Endothelial cell of umbilical vein (primary cell): ENCODE data around the gene MYO1E. TPM values are rescaled to one million over a fixed set of nuclear protein-coding genes. Genes with fewer than 3 reads are reported as not detected.

ENCODE experiments used
- BruUV-seq: library from RNA; stranded (reverse); fragments of 400-500 nt; replicated peaks from 2 replicates; lab custom pipeline; 2021; lab: Mats Ljungman, UMichigan
- CTCF ChIA-PET: fragments of 300-600, 350-600 bp; sonication (Branson Sonifier 250); formaldehyde crosslinking; loops from one replicate; lab custom pipeline; 2021; ENCODE audit warnings: antibody characterized with exemption, inconsistent platforms; lab: Charles Lee
- POLR2A ChIA-PET: fragments of 300-600, 350-600 bp; sonication (Branson Sonifier 250); formaldehyde crosslinking; loops from one replicate; lab custom pipeline; 2021; ENCODE audit warnings: antibody characterized with exemption, inconsistent platforms; lab: Charles Lee
- DNase-seq: peaks from one replicate; pipeline ENCODE4 v3.0.0-alpha.2; 2011; ENCODE audit warnings: low read depth, low spot score
- FAIRE-seq: peaks from 2 replicates; lab custom pipeline; 2011; peaks lifted over from hg19 to GRCh38; lab: Jason Lieb, UNC
- H2AFZ ChIP-seq: 2 replicates; pipeline ENCODE4 v1.6.0; 2012; ENCODE audit warnings: low read depth, low read length, control low read depth, inconsistent platforms
- H3K27ac ChIP-seq: 2 replicates; pipeline ENCODE4 v1.5.1; 2011; ENCODE audit warnings: low read depth, mild to moderate bottlenecking, control low read depth, low read length, moderate library complexity; ENCODE audit not compliant: insufficient read depth
- H3K27me3 ChIP-seq, 2 experiments: 2 replicates each; pipeline versions ENCODE4 v1.6.0 to v1.6.1; 2011; ENCODE audit warnings: low read length in 2 of 2, mixed read lengths in 1 of 2; ENCODE audit not compliant: control insufficient read depth in 2 of 2, insufficient read depth in 2 of 2
- H3K36me3 ChIP-seq, 2 experiments: 2 replicates in 1 of 2; 3 replicates in 1 of 2; pipeline ENCODE4 v1.5.1; 2011; ENCODE audit warnings: low read length in 2 of 2, mild to moderate bottlenecking in 1 of 2, moderate library complexity in 1 of 2; ENCODE audit not compliant: control insufficient read depth in 2 of 2, insufficient read depth in 2 of 2; ENCODE audit errors: extremely low read depth in 1 of 2
- H3K4me1 ChIP-seq: 3 replicates; pipeline ENCODE4 v1.5.1; 2011; ENCODE audit warnings: mild to moderate bottlenecking, low read length; ENCODE audit not compliant: control insufficient read depth, insufficient read depth; ENCODE audit errors: extremely low read depth
- H3K4me2 ChIP-seq: 2 replicates; pipeline ENCODE4 v1.6.1; 2011; ENCODE audit warnings: low read length, control low read depth, mixed read lengths; ENCODE audit not compliant: insufficient read depth
- H3K4me3 ChIP-seq, 3 experiments: fragments of 200-600 bp in 1 of 3; sonication (generic), shearing (Covaris generic) in 1 of 3; replicated peaks in 1 of 3; 2 replicates each; pipeline ENCODE4 v1.5.1; 2011 to 2016; ENCODE audit warnings: control low read depth in 3 of 3, low read length in 3 of 3, mild to moderate bottlenecking in 2 of 3, inconsistent platforms in 1 of 3, low read depth in 1 of 3, moderate library complexity in 1 of 3; ENCODE audit not compliant: insufficient read depth in 1 of 3
- H3K79me2 ChIP-seq: 2 replicates; pipeline ENCODE4 v1.6.0; 2012; ENCODE audit warnings: low read length, inconsistent platforms; ENCODE audit not compliant: control insufficient read depth, insufficient read depth
- H3K9ac ChIP-seq: replicated peaks from 2 replicates; pipeline ENCODE3; 2011; ENCODE audit warnings: low read length, control low read depth; ENCODE audit not compliant: insufficient read depth; ENCODE audit errors: extremely low read depth
- H3K9me1 ChIP-seq: replicated peaks from 3 replicates; pipeline ENCODE4 v1.6.0; 2011; ENCODE audit warnings: mild to moderate bottlenecking, low read length; ENCODE audit not compliant: control insufficient read depth, insufficient read depth; ENCODE audit errors: extremely low read depth
- H3K9me3 ChIP-seq: replicated peaks from 2 replicates; pipeline ENCODE4 v1.5.1; 2012; ENCODE audit warnings: low read length, inconsistent platforms; ENCODE audit not compliant: control insufficient read depth, insufficient read depth
- H4K20me1 ChIP-seq: replicated peaks from 2 replicates; pipeline ENCODE3; 2011; ENCODE audit warnings: mild to moderate bottlenecking, low read length; ENCODE audit not compliant: control insufficient read depth, insufficient read depth; ENCODE audit errors: extremely low read depth
- EZH2 ChIP-seq: IDR thresholded peaks from 2 replicates; pipeline ENCODE4 v1.6.1; 2012; ENCODE audit warnings: borderline replicate concordance, low read depth, mild to moderate bottlenecking, moderate library complexity, low read length, inconsistent platforms; ENCODE audit not compliant: severe bottlenecking
- FOS ChIP-seq: IDR thresholded peaks from 2 replicates; pipeline ENCODE4 v1.6.1; 2011; ENCODE audit warnings: mild to moderate bottlenecking, low read length, moderate library complexity, borderline replicate concordance; ENCODE audit not compliant: insufficient read depth
- GATA2 ChIP-seq: IDR thresholded peaks from 2 replicates; pipeline ENCODE4 v1.7.0; 2011; ENCODE audit warnings: low read depth, mild to moderate bottlenecking, moderate library complexity, mixed read lengths, low read length; ENCODE audit not compliant: insufficient read length, insufficient read depth
- JUN ChIP-seq: IDR thresholded peaks from 2 replicates; pipeline ENCODE4 v1.6.1; 2011; ENCODE audit warnings: borderline replicate concordance, low read depth; ENCODE audit not compliant: insufficient read length, insufficient read depth
- MYC ChIP-seq: IDR thresholded peaks from one replicate; pipeline ENCODE4 v1.6.1; 2011; ENCODE audit warnings: mild to moderate bottlenecking, low read depth, low read length
- POLR2A ChIP-seq: IDR thresholded peaks from 2 replicates; pipeline ENCODE4 v1.6.1; 2012; ENCODE audit warnings: low read depth, mild to moderate bottlenecking, control low read depth, low read length
- POLR2AphosphoS5 ChIP-seq: IDR thresholded peaks from 2 replicates; pipeline ENCODE4 v1.6.1; 2012; ENCODE audit warnings: low read depth, mild to moderate bottlenecking, control low read depth, low read length, moderate library complexity; ENCODE audit not compliant: insufficient read depth
- dilution Hi-C: fragments of 300-500 bp; cut with MboI; formaldehyde crosslinking; loops from one replicate; pipeline ENCODE4 v1.15.0; 2019; ENCODE audit warnings: low sequenced_read_pairs; ENCODE audit not compliant: extremely low pct_ligation_motif_present
- intact Hi-C: fragments of 100-400 bp; cut with micrococcal nuclease; formaldehyde crosslinking; loops from one replicate; pipeline ENCODE4 v1.10.0; 2022
- polyA plus RNA-seq, 4 experiments: library from polyadenylated mRNA; depleted of rRNA in 3 of 4; stranded (reverse) in 3 of 4; unstranded in 1 of 4; fragments of >200 nt; gene quantifications; 2 replicates each; pipeline versions ENCODE4 v1.2.1 to v1.2.3, GENCODE V29; 2011 to 2012; ENCODE audit warnings: missing spikeins in 1 of 4
- total RNA-seq: library from RNA; stranded (reverse); gene quantifications from 2 replicates; pipeline ENCODE4 v1.2.3, GENCODE V29; 2021
- TF ChIP-seq, protein P1 (sequence below), 2 donors: IDR thresholded peaks; 1 replicate in 1 of 2; 2 replicates in 1 of 2; pipeline ENCODE4 v1.5.1; 2011; ENCODE audit warnings: low read length in 2 of 2, mild to moderate bottlenecking in 2 of 2, moderate library complexity in 2 of 2, control low read depth in 1 of 2, inconsistent platforms in 1 of 2, low read depth in 1 of 2; ENCODE audit not compliant: insufficient read depth in 1 of 2; ENCODE audit errors: extremely low read depth in 1 of 2

Gene MYO1E
- total and polyA plus RNA-seq, 2 donors (not counting 3 experiments of a cell fraction or from before 2014, with no cell fraction given): 31.6 to 218 TPM

GRCh38 chr15:59166166-59166565, 206.5 kb downstream of the MYO1E start:
- DNase-seq (no peak), FAIRE-seq (no peak)
- CTCF ChIA-PET: interaction anchor here (1.0 to 1.7 kb wide), 6 partner anchors 9 to 363 kb away, joined by 3 to 9 read pairs (median 4); no protein-coding TSS in a partner anchor
- peak overlapping the region; percentile 54 for H3K27ac ChIP-seq
- no peaks in the 10 kb centered on the region for H4K20me1 ChIP-seq
- intact Hi-C loops (no loop called here), dilution Hi-C loops (no loop called here)
- H3K9me1 ChIP-seq: no peaks in the 10 kb centered on the region
- BruUV-seq: TSS peak; percentile 14
- POLR2A ChIA-PET: interaction anchor here (0.8 kb wide), 1 partner anchor 207 kb away, joined by 3 read pairs; the partner anchor contains the start of gene MYO1E
- TF ChIP-seq GATA2: no peak
- no peak for TF ChIP-seq JUN
- TF ChIP-seq, protein P1, sequence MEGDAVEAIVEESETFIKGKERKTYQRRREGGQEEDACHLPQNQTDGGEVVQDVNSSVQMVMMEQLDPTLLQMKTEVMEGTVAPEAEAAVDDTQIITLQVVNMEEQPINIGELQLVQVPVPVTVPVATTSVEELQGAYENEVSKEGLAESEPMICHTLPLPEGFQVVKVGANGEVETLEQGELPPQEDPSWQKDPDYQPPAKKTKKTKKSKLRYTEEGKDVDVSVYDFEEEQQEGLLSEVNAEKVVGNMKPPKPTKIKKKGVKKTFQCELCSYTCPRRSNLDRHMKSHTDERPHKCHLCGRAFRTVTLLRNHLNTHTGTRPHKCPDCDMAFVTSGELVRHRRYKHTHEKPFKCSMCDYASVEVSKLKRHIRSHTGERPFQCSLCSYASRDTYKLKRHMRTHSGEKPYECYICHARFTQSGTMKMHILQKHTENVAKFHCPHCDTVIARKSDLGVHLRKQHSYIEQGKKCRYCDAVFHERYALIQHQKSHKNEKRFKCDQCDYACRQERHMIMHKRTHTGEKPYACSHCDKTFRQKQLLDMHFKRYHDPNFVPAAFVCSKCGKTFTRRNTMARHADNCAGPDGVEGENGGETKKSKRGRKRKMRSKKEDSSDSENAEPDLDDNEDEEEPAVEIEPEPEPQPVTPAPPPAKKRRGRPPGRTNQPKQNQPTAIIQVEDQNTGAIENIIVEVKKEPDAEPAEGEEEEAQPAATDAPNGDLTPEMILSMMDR (IDR thresholded peaks at IDR 0.05; ENCODE audit: extremely low read depth in 1 of 2, insufficient read depth in 1 of 2, low read depth in 1 of 2, low read length in 2 of 2): no peak
- no peak for TF ChIP-seq EZH2
- TF ChIP-seq FOS: no peak
- no peak for TF ChIP-seq POLR2A
- TF ChIP-seq POLR2AphosphoS5: no peak
- TF ChIP-seq MYC: no peak
- no peak overlapping the region for H3K4me2 ChIP-seq
- H3K36me3 ChIP-seq: peaks cover 0 to 10% of the 10 kb centered on the region in 2 experiments
- no peak overlapping the region for H2AFZ ChIP-seq
- H3K4me3 ChIP-seq: no peak overlapping the region
- peaks cover 48% of the 10 kb centered on the region for H3K4me1 ChIP-seq
- no peaks in the 10 kb centered on the region for H3K9me3 ChIP-seq
- H3K79me2 ChIP-seq: no peaks in the 10 kb centered on the region
- H3K27me3 ChIP-seq: no peaks in the 10 kb centered on the region
- no peak overlapping the region for H3K9ac ChIP-seq
